HUDEP-2 (cell line): ENCODE measurements around the gene SLC22A13.
"Not testable (repeated sequence)": the region's sequence is repeated elsewhere in the genome, so short reads cannot be mapped to it uniquely, and the experiment has no call there.

Experiments
- DNase-seq, 76 experiments: peaks; one replicate each; lab custom pipeline; 2025; ENCODE audit not compliant: unreplicated experiment in 76 of 76; lab: John Stamatoyannopoulos, UW

Gene SLC22A13

GRCh38 chr3:38264353-38264771 lies 1.2 kb upstream of the SLC22A13 start:
- DNase-seq = no peak

GRCh38 chr3:38264779-38265178 lies 833 bp upstream of the SLC22A13 start:
- no peak for DNase-seq

- no peak for DNase-seq
These were observed 1.2 kb downstream of the SLC22A13 start for GRCh38 chr3:38266810-38267209.

GRCh38 chr3:38267662-38268061 lies 2.0 kb downstream of the SLC22A13 start:
- DNase-seq = no peak

- no peak for DNase-seq
These were observed 2.5 kb downstream of the SLC22A13 start for GRCh38 chr3:38268087-38268486.

- no peak for DNase-seq
These were observed 2.9 kb downstream of the SLC22A13 start for GRCh38 chr3:38268522-38268921.

- no peak for DNase-seq
These were observed 5.0 kb downstream of the SLC22A13 start for GRCh38 chr3:38270606-38271005.

- DNase-seq = no peak
These were observed 5.9 kb downstream of the SLC22A13 start for GRCh38 chr3:38271553-38271952.

GRCh38 chr3:38274864-38275649 lies 9.4 kb downstream of the SLC22A13 start:
- DNase-seq = no peak

- no peak for DNase-seq
These were observed 10.0 kb downstream of the SLC22A13 start for GRCh38 chr3:38275658-38276057.

- DNase-seq = no peak
These were observed 10.7 kb downstream of the SLC22A13 start for GRCh38 chr3:38276081-38276916.

- DNase-seq = no peak
These were observed 11.5 kb downstream of the SLC22A13 start for GRCh38 chr3:38276917-38277630.

GRCh38 chr3:38278841-38279240 lies 13.2 kb downstream of the SLC22A13 start:
- no peak for DNase-seq

GRCh38 chr3:38281895-38282686 lies 16.5 kb downstream of the SLC22A13 start, which contains the start of gene SLC22A14:
Gene SLC22A14, plus strand, starts transcription at chr3:38282294. Its CDS starts 23,733 bp downstream, at chr3:38306027.
- DNase-seq = peak in 7 of 76 experiments; percentile 2 to 24 (median 16)

GRCh38 chr3:38283810-38284755 lies 18.5 kb downstream of the SLC22A13 start:
- DNase-seq = no peak

GRCh38 chr3:38284756-38285150 lies 19.1 kb downstream of the SLC22A13 start:
- no peak for DNase-seq

GRCh38 chr3:38289286-38290217 lies 23.9 kb downstream of the SLC22A13 start:
- DNase-seq = not testable (repeated sequence)

- DNase-seq = not testable (repeated sequence)
These were observed 31.4 kb downstream of the SLC22A13 start for GRCh38 chr3:38297053-38297452.
